Measurements from ENCODE around the gene OAF. TPM values are rescaled to one million over a fixed set of nuclear protein-coding genes. Genes with fewer than 3 reads are reported as not detected.
A peak's percentile ranks its signal among the peaks of the same experiment; 100 is the strongest.

Gene OAF
- total RNA-seq, 4 donors from 2014 or later, result 30.0 to 100 (median 42.4) TPM

- H3K9me3 ChIP-seq, result no peaks in the 10 kb centered on the region
- 11 to 22% methylated on average over 7 to 9 of the region's 66 CpGs for WGBS, 2 donors (ENCODE audit: low coverage in 1 of 2)
- TF ChIP-seq POLR2AphosphoS5 (IDR thresholded peaks at IDR 0.05) (no peak), EP300 (IDR thresholded peaks at IDR 0.05) (no peak), POLR2A (IDR thresholded peaks at IDR 0.05) (no peak), CTCF (IDR thresholded peaks at IDR 0.05) (no peak)
- H3K4me1 ChIP-seq, result peaks cover 0 to 10% (median 4%) of the 10 kb centered on the region in 3 donors
- H3K36me3 ChIP-seq, result no peaks in the 10 kb centered on the region
- no peak within 1 kb of the TSS for H3K27ac ChIP-seq
- peaks cover 70% of the 10 kb centered on the region for H3K27me3 ChIP-seq
- ATAC-seq, result no peak
- peak within 1 kb of the TSS in 1 of 2 donors; percentile 15 for H3K4me3 ChIP-seq
These were observed 29.1 kb downstream of the OAF start, which contains the start of gene POU2F3 for GRCh38 chr11:120239713-120240640. POU2F3 (plus strand) TSS chr11:120240140; CDS start chr11:120240344, 204 bp downstream.

GRCh38 chr11:120240866-120241265 lies 30.0 kb downstream of the OAF start:
- 80 to 100% methylated on average over 1 of the region's 2 CpGs for WGBS, 2 donors (ENCODE audit: low coverage in 1 of 2)
- Histone ChIP-seq H3K27me3 (peaks cover 76% of the 10 kb centered on the region), H3K27ac (no peak overlapping the region), H3K4me1 (peaks cover 0 to 10% (median 4%) of the 10 kb centered on the region in 3 donors), H3K9me3 (no peaks in the 10 kb centered on the region), H3K36me3 (no peaks in the 10 kb centered on the region), H3K4me3 (no peak overlapping the region)
- TF ChIP-seq EP300 (IDR thresholded peaks at IDR 0.05) (no peak), POLR2AphosphoS5 (IDR thresholded peaks at IDR 0.05) (no peak), CTCF (IDR thresholded peaks at IDR 0.05) (no peak), POLR2A (IDR thresholded peaks at IDR 0.05) (no peak)
- ATAC-seq, result no peak

- no peak for ATAC-seq
- no peak for TF ChIP-seq POLR2A (IDR thresholded peaks at IDR 0.05)
- no peak for TF ChIP-seq POLR2AphosphoS5 (IDR thresholded peaks at IDR 0.05)
- no peak for TF ChIP-seq EP300 (IDR thresholded peaks at IDR 0.05)
- no peak for TF ChIP-seq CTCF (IDR thresholded peaks at IDR 0.05)
- Histone ChIP-seq H3K9me3 (no peaks in the 10 kb centered on the region), H3K27ac (no peak overlapping the region), H3K27me3 (peaks cover 76% of the 10 kb centered on the region), H3K36me3 (no peaks in the 10 kb centered on the region), H3K4me1 (peaks cover 0 to 10% (median 4%) of the 10 kb centered on the region in 3 donors), H3K4me3 (no peak overlapping the region)
- WGBS, 2 donors (ENCODE audit: low coverage in 1 of 2), result 100% methylated on average over 2 of the region's 7 CpGs; no CpG with 5 or more reads in 1 of the 2 donors
These were observed 30.4 kb downstream of the OAF start for GRCh38 chr11:120241277-120241676.

GRCh38 chr11:120243221-120243620 lies 32.4 kb downstream of the OAF start:
- peaks cover 69% of the 10 kb centered on the region for H3K27me3 ChIP-seq
- no peak for ATAC-seq
- TF ChIP-seq POLR2A (IDR thresholded peaks at IDR 0.05) (no peak), CTCF (IDR thresholded peaks at IDR 0.05) (no peak), POLR2AphosphoS5 (IDR thresholded peaks at IDR 0.05) (no peak), EP300 (IDR thresholded peaks at IDR 0.05) (no peak)
- 67% methylated on average over 2 of the region's 4 CpGs; no CpG with 5 or more reads in 1 of the 2 donors for WGBS, 2 donors (ENCODE audit: low coverage in 1 of 2)
- H3K4me1 ChIP-seq, result peaks cover 0 to 10% (median 4%) of the 10 kb centered on the region in 3 donors
- H3K27ac ChIP-seq, result no peak overlapping the region
- H3K4me3 ChIP-seq, result no peak overlapping the region
- H3K36me3 ChIP-seq, result no peaks in the 10 kb centered on the region
- H3K9me3 ChIP-seq, result no peaks in the 10 kb centered on the region
